ENCODE results near the gene TRAPPC5.
A peak's percentile ranks its signal among the peaks of the same experiment; 100 is the strongest.

DNA sequence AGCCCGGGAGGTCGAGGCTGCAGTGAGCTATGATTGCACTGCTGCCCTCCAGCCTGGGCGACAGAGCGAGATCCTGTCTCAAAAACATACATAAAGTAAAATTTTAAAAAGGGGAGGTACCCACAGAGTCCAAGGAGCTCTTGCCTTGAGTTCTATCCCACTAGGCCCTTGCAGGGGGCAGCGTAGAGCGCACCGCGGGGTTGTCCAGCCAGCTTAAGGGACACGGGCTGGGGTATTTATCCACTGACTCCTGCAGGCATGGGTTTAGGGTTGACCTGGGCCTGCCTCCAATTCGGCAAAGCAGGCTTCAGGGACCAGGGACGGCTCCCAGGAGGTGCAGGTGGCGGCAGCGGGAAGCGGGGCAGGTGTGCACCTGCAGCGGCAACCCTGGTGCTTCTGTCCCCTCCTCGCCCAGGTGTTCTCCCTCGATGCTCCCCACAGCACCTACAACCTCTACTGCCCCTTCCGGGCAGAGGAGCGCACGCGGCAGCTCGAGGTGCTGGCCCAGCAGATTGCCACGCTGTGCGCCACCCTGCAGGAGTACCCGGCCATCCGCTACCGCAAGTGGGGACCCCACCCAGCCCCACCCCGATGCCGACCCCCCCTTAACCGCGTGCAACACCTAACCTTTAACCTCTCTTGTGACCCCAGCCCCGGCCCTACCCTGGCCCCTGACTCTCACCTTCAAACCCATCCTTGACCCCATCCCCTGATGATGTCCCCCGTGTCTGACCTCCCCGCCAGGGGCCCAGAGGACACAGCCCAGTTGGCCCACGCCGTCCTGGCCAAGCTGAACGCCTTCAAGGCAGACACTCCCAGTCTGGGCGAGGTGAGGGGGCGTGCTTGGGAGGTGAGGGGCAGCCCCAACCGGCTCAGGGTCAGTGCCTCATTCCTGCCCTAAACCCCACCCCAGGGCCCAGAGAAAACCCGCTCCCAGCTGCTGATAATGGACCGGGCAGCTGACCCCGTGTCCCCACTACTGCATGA is 39.0 kb upstream of the TRAPPC5 start:
- no peak for TF ChIP-seq REST (IDR thresholded peaks at IDR 0.05; ENCODE audit: low read depth, low read length)
- TF ChIP-seq RCOR1 (IDR thresholded peaks at IDR 0.05; ENCODE audit: low read length), result no peak
- no peak for TF ChIP-seq NFIC (IDR thresholded peaks at IDR 0.05; ENCODE audit: borderline replicate concordance)
- TF ChIP-seq, protein P1, sequence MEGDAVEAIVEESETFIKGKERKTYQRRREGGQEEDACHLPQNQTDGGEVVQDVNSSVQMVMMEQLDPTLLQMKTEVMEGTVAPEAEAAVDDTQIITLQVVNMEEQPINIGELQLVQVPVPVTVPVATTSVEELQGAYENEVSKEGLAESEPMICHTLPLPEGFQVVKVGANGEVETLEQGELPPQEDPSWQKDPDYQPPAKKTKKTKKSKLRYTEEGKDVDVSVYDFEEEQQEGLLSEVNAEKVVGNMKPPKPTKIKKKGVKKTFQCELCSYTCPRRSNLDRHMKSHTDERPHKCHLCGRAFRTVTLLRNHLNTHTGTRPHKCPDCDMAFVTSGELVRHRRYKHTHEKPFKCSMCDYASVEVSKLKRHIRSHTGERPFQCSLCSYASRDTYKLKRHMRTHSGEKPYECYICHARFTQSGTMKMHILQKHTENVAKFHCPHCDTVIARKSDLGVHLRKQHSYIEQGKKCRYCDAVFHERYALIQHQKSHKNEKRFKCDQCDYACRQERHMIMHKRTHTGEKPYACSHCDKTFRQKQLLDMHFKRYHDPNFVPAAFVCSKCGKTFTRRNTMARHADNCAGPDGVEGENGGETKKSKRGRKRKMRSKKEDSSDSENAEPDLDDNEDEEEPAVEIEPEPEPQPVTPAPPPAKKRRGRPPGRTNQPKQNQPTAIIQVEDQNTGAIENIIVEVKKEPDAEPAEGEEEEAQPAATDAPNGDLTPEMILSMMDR (IDR thresholded peaks at IDR 0.05), result peak; percentile 12; the same call in 1 of the 2 replicates
- no peak for TF ChIP-seq USF2 (IDR thresholded peaks at IDR 0.05; ENCODE audit: borderline replicate concordance, low read depth, low read length)
- TF ChIP-seq RAD21 (IDR thresholded peaks at IDR 0.05; ENCODE audit: low read length), result no peak
- no peak for TF ChIP-seq NRF1 (IDR thresholded peaks at IDR 0.05; ENCODE audit: low read depth, low read length)
- TF ChIP-seq CHD2 (IDR thresholded peaks at IDR 0.05; ENCODE audit: low read length, partially characterized antibody), result no peak
- no peak for TF ChIP-seq RFX5 (IDR thresholded peaks at IDR 0.05; ENCODE audit: low read length)
- TF ChIP-seq IRF3 (IDR thresholded peaks at IDR 0.05; ENCODE audit: low read depth, low read length), result no peak
- no peak for TF ChIP-seq FOXM1 (IDR thresholded peaks at IDR 0.05; ENCODE audit: low read depth)
- no peak for TF ChIP-seq TAF1 (IDR thresholded peaks at IDR 0.05; ENCODE audit: borderline replicate concordance, low read depth, low read length)
- TF ChIP-seq, protein P2, sequence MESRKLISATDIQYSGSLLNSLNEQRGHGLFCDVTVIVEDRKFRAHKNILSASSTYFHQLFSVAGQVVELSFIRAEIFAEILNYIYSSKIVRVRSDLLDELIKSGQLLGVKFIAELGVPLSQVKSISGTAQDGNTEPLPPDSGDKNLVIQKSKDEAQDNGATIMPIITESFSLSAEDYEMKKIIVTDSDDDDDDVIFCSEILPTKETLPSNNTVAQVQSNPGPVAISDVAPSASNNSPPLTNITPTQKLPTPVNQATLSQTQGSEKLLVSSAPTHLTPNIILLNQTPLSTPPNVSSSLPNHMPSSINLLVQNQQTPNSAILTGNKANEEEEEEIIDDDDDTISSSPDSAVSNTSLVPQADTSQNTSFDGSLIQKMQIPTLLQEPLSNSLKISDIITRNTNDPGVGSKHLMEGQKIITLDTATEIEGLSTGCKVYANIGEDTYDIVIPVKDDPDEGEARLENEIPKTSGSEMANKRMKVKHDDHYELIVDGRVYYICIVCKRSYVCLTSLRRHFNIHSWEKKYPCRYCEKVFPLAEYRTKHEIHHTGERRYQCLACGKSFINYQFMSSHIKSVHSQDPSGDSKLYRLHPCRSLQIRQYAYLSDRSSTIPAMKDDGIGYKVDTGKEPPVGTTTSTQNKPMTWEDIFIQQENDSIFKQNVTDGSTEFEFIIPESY (IDR thresholded peaks at IDR 0.05; ENCODE audit: borderline replicate concordance, low read depth), result no peak
- TF ChIP-seq POLR2AphosphoS5 (IDR thresholded peaks at IDR 0.05; ENCODE audit: low read depth, low read length), result no peak
